HEK293T (cell line): ENCODE results near the gene NRG3.

Experiments used
- CTCF ChIA-PET: fragments of 350-600 bp; formaldehyde crosslinking; extraction: SDS; loops from one replicate; lab custom pipeline; 2021; ENCODE audit warnings: antibody characterized with exemption, inconsistent platforms; lab: Yijun Ruan, JAX
- POLR2A ChIA-PET: fragments of 350-600 bp; formaldehyde crosslinking; extraction: SDS; loops from one replicate; lab custom pipeline; 2020; ENCODE audit warnings: antibody characterized with exemption, inconsistent platforms; lab: Yijun Ruan, JAX
- DNase-seq: peaks from one replicate; pipeline ENCODE4 v3.0.0; 2012; ENCODE audit warnings: mixed read lengths; ENCODE audit errors: extremely low spot score
- ARNT ChIP-seq: fragments of 450-650 bp; IDR thresholded peaks from 2 replicates; pipeline ENCODE4 v1.6.1; 2017; ENCODE audit warnings: mild to moderate bottlenecking
- BHLHE40 ChIP-seq: fragments of 450-650 bp; IDR thresholded peaks from 2 replicates; pipeline ENCODE4 v1.6.1; 2016; ENCODE audit warnings: mild to moderate bottlenecking, moderate library complexity, borderline replicate concordance
- CTBP1 ChIP-seq: fragments of 450-650 bp; IDR thresholded peaks from 2 replicates; pipeline ENCODE4 v1.6.1; 2016; ENCODE audit warnings: borderline replicate concordance
- ELF4 ChIP-seq: fragments of 450-650 bp; IDR thresholded peaks from 2 replicates; pipeline ENCODE4 v1.6.1; 2017; ENCODE audit warnings: antibody characterized with exemption
- FOXA1 ChIP-seq: fragments of 450-650 bp; IDR thresholded peaks from 2 replicates; pipeline ENCODE4 v1.6.1; 2016; ENCODE audit warnings: mild to moderate bottlenecking
- FOXK2 ChIP-seq: fragments of 450-650 bp; IDR thresholded peaks from 2 replicates; pipeline ENCODE4 v1.6.1; 2016; ENCODE audit warnings: mild to moderate bottlenecking
- FOXM1 ChIP-seq: fragments of 450-650 bp; IDR thresholded peaks from 2 replicates; pipeline ENCODE4 v1.6.1; 2017; ENCODE audit warnings: mild to moderate bottlenecking, borderline replicate concordance
- HDGF ChIP-seq: fragments of 450-650 bp; IDR thresholded peaks from 2 replicates; pipeline ENCODE4 v1.6.1; 2017; ENCODE audit warnings: antibody characterized with exemption, borderline replicate concordance
- L3MBTL2 ChIP-seq: fragments of 450-650 bp; conservative IDR thresholded peaks from 2 replicates; pipeline ENCODE4 v1.6.1; 2016; ENCODE audit warnings: mild to moderate bottlenecking
- LEF1 ChIP-seq: fragments of 450-650 bp; IDR thresholded peaks from 2 replicates; pipeline ENCODE4 v1.6.1; 2017; ENCODE audit warnings: mild to moderate bottlenecking, borderline replicate concordance
- NFRKB ChIP-seq: fragments of 450-650 bp; IDR thresholded peaks from 2 replicates; pipeline ENCODE4 v1.6.1; 2016; ENCODE audit warnings: mild to moderate bottlenecking, moderate library complexity
- PKNOX1 ChIP-seq: fragments of 450-650 bp; IDR thresholded peaks from 2 replicates; pipeline ENCODE4 v1.6.1; 2016
- SP1 ChIP-seq: fragments of 450-650 bp; IDR thresholded peaks from 2 replicates; pipeline ENCODE4 v1.6.1; 2017
- SUZ12 ChIP-seq: fragments of 450-650 bp; IDR thresholded peaks from 2 replicates; pipeline ENCODE4 v1.6.1; 2016; ENCODE audit warnings: mild to moderate bottlenecking
- TARDBP ChIP-seq: fragments of 450-650 bp; IDR thresholded peaks from 2 replicates; pipeline ENCODE4 v1.6.1; 2016
- ZNF384 ChIP-seq: fragments of 450-650 bp; IDR thresholded peaks from 2 replicates; pipeline ENCODE4 v1.6.1; 2016

The NRG3 gene

GRCh38 chr10:82815680-82816079 is 940.7 kb downstream of the NRG3 start:
- ChIA-PET POLR2A (no interaction called here), CTCF (no interaction called here)

GRCh38 chr10:82817676-82818422 is 942.9 kb downstream of the NRG3 start:
- DNase-seq = no peak
- POLR2A ChIA-PET = no interaction called here
- TF ChIP-seq CTBP1 (no peak), TARDBP (no peak), HDGF (no peak), PKNOX1 (no peak)
- CTCF ChIA-PET = no interaction called here

More at GRCh38 chr10:82815680-82816079, 940.7 kb downstream of the NRG3 start:
- no peak for DNase-seq
- no peak for TF ChIP-seq ZNF384
- TF ChIP-seq L3MBTL2 = no peak
- no peak for TF ChIP-seq ELF4
- TF ChIP-seq ARNT = no peak
- no peak for TF ChIP-seq PKNOX1

GRCh38 chr10:82821043-82821442 is 946.0 kb downstream of the NRG3 start:
- POLR2A ChIA-PET = no interaction called here
- DNase-seq = no peak
- TF ChIP-seq FOXM1 (no peak), TARDBP (no peak), HDGF (no peak), CTBP1 (no peak), SP1 (no peak), FOXA1 (no peak)
- CTCF ChIA-PET = no interaction called here

GRCh38 chr10:82826132-82826531 is 951.1 kb downstream of the NRG3 start:
- CTCF ChIA-PET = no interaction called here
- POLR2A ChIA-PET = no interaction called here
- no peak for TF ChIP-seq HDGF
- no peak for DNase-seq

GRCh38 chr10:82827901-82828300 is 952.9 kb downstream of the NRG3 start:
- TF ChIP-seq TARDBP (no peak), FOXM1 (no peak), HDGF (no peak), LEF1 (no peak), CTBP1 (no peak), BHLHE40 (no peak), SUZ12 (no peak), L3MBTL2 (no peak), ELF4 (no peak), SP1 (no peak), PKNOX1 (no peak), NFRKB (no peak), ARNT (no peak), FOXA1 (no peak), FOXK2 (no peak), ZNF384 (no peak)
- POLR2A ChIA-PET = no interaction called here
- CTCF ChIA-PET = no interaction called here
- DNase-seq = no peak

- TF ChIP-seq FOXA1 = no peak
- DNase-seq = no peak
- CTCF ChIA-PET = no interaction called here
- POLR2A ChIA-PET = no interaction called here
Observed at GRCh38 chr10:82847242-82847641, 972.2 kb downstream of the NRG3 start.

- TF ChIP-seq TARDBP (no peak), HDGF (no peak), FOXA1 (no peak), SP1 (no peak), PKNOX1 (no peak), ARNT (no peak), L3MBTL2 (no peak), ZNF384 (no peak), CTBP1 (no peak), BHLHE40 (no peak), ELF4 (no peak)
- no peak for DNase-seq
- CTCF ChIA-PET = no interaction called here
- POLR2A ChIA-PET = no interaction called here
Observed at GRCh38 chr10:82850191-82850590, 975.2 kb downstream of the NRG3 start.
